Astrocyte (in vitro differentiated cells and primary cell): ENCODE results near the gene CMYA5. TPM values are rescaled to one million over a fixed set of nuclear protein-coding genes. Genes with fewer than 3 reads are reported as not detected.
"Not testable (repeated sequence)": the region's sequence is repeated elsewhere in the genome, so short reads cannot be mapped to it uniquely, and the experiment has no call there.

Source experiments
- DNase-seq: peaks from one replicate; pipeline ENCODE4 v3.0.0-alpha.2; 2010; ENCODE audit warnings: low read depth
- FAIRE-seq: peaks from 2 replicates; lab custom pipeline; 2011; peaks lifted over from hg19 to GRCh38; lab: Jason Lieb, UNC
- H2AFZ ChIP-seq: 2 replicates; pipeline ENCODE4 v1.6.0; 2012; ENCODE audit warnings: low read depth, low read length, inconsistent platforms
- H3K27ac ChIP-seq: 2 replicates; pipeline ENCODE4 v1.5.1; 2011; ENCODE audit warnings: low read depth, low read length, inconsistent platforms
- H3K27me3 ChIP-seq: 2 replicates; pipeline ENCODE4 v1.6.0; 2011; ENCODE audit warnings: low read length, inconsistent platforms; ENCODE audit not compliant: insufficient read depth
- H3K36me3 ChIP-seq: 2 replicates; pipeline ENCODE4 v1.5.1; 2011; ENCODE audit warnings: low read length, inconsistent platforms; ENCODE audit not compliant: insufficient read depth
- H3K4me1 ChIP-seq: 2 replicates; pipeline ENCODE4 v1.5.1; 2011; ENCODE audit warnings: low read length, inconsistent platforms; ENCODE audit not compliant: insufficient read depth
- H3K4me2 ChIP-seq: 2 replicates; pipeline ENCODE4 v1.6.0; 2012; ENCODE audit warnings: low read length, inconsistent platforms
- H3K4me3 ChIP-seq: 2 replicates; pipeline ENCODE4 v1.5.1; 2011; ENCODE audit warnings: low read depth, mild to moderate bottlenecking, low read length, inconsistent platforms; ENCODE audit not compliant: insufficient read depth
- H3K79me2 ChIP-seq: 2 replicates; pipeline ENCODE4 v1.6.0; 2012; ENCODE audit warnings: mild to moderate bottlenecking, low read length, inconsistent platforms; ENCODE audit not compliant: insufficient read depth
- H3K9ac ChIP-seq: 2 replicates; pipeline ENCODE4 v1.6.0; 2012; ENCODE audit warnings: mild to moderate bottlenecking, low read length, inconsistent platforms
- H3K9me3 ChIP-seq: 2 replicates; pipeline ENCODE4 v1.5.1; 2012; ENCODE audit warnings: low read depth, mild to moderate bottlenecking, low read length, inconsistent platforms; ENCODE audit not compliant: insufficient read depth
- H4K20me1 ChIP-seq: 2 replicates; pipeline ENCODE4 v1.6.0; 2012; ENCODE audit warnings: low read length, inconsistent platforms; ENCODE audit not compliant: insufficient read depth
- H3K27ac Mint-ChIP-seq: one replicate; pipeline ENCODE4 v1.8.0; 2021; ENCODE audit warnings: mild to moderate bottlenecking, mixed read lengths; ENCODE audit not compliant: unreplicated experiment
- H3K27me3 Mint-ChIP-seq: one replicate; pipeline ENCODE4 v1.8.0; 2021; ENCODE audit warnings: low read depth, mixed read lengths; ENCODE audit not compliant: unreplicated experiment
- H3K36me3 Mint-ChIP-seq: one replicate; pipeline ENCODE4 v1.8.0; 2021; ENCODE audit warnings: low read depth, mixed read lengths; ENCODE audit not compliant: unreplicated experiment
- H3K4me1 Mint-ChIP-seq: one replicate; pipeline ENCODE4 v1.8.0; 2021; ENCODE audit warnings: low read depth, mixed read lengths; ENCODE audit not compliant: unreplicated experiment
- H3K4me3 Mint-ChIP-seq: one replicate; pipeline ENCODE4 v1.8.0; 2021; ENCODE audit warnings: mild to moderate bottlenecking, moderate library complexity, mixed read lengths; ENCODE audit not compliant: unreplicated experiment
- H3K9me3 Mint-ChIP-seq: one replicate; pipeline ENCODE4 v1.8.0; 2021; ENCODE audit warnings: mild to moderate bottlenecking, mixed read lengths; ENCODE audit not compliant: unreplicated experiment
- EZH2 ChIP-seq: IDR thresholded peaks from 2 replicates; pipeline ENCODE4 v1.6.1; 2012; ENCODE audit warnings: mild to moderate bottlenecking, low read length, inconsistent platforms; ENCODE audit not compliant: insufficient read depth
- total RNA-seq: library from RNA; stranded (reverse); gene quantifications from 2 replicates; pipeline ENCODE4 v1.2.1, GENCODE V29; 2021
- TF ChIP-seq, protein P1 (sequence below): IDR thresholded peaks from 2 replicates; pipeline ENCODE4 v1.5.1; 2011; ENCODE audit warnings: low read depth, mild to moderate bottlenecking, inconsistent platforms, low read length, moderate library complexity; ENCODE audit not compliant: insufficient read depth

Gene CMYA5
- total RNA-seq, 1 donor from 2014 or later = 1.2 TPM

DNA sequence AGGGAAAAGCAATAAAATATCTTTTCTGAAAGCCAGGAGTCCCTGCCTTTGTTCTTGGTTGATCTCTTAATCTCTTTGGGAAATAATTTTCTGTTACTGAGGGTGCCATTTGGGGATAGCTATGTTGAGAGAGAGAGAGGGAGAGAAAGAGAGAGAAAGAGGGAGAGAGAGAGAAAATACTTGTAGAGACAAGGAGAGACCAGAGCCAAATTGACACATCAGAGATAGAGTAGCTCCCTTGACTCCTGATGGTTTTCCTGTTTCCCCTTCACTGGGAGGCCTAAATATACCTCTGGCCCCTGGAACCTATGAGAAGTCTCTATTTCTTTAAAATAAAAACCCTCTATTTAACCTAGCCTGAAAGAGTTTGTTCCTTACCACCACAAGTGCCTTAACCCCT is 14.9 kb downstream of the CMYA5 start:
- H3K4me1 Mint-ChIP-seq = no peaks in the 10 kb centered on the region
- FAIRE-seq = no peak

DNA sequence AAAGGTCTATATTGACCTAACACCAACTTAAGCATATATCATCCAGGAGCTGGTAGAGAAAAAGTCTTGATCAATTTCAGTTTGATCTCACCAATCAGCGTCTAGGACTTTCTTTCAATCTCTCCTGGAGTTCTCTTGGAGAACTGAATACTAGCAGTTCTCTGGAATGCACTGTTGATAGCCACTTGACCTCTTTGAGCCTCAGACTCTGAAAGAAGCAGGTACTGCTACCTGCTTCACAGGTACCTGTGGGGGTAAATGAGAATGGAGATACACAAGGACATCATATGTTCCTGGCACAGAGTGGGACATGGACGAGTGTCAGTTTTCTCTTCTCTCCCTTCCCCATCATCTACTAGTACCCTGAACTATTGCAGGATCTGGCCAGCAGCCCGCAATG is 16.0 kb downstream of the CMYA5 start:
- Mint-ChIP-seq H3K27me3 (no peaks in the 10 kb centered on the region), H3K9me3 (no peaks in the 10 kb centered on the region), H3K4me1 (no peaks in the 10 kb centered on the region), H3K36me3 (peaks cover 6% of the 10 kb centered on the region), H3K4me3 (no peak overlapping the region), H3K27ac (no peak overlapping the region)
- H3K9me3 ChIP-seq = no peaks in the 10 kb centered on the region
- FAIRE-seq (no peak), DNase-seq (no peak)
- no peak overlapping the region for H3K4me3 ChIP-seq
- no peaks in the 10 kb centered on the region for H3K27me3 ChIP-seq
- no peaks in the 10 kb centered on the region for H3K4me1 ChIP-seq
- no peak overlapping the region for H3K27ac ChIP-seq
- H3K9ac ChIP-seq = no peak overlapping the region
- no peaks in the 10 kb centered on the region for H3K79me2 ChIP-seq
- H2AFZ ChIP-seq = no peak overlapping the region
- H3K36me3 ChIP-seq = no peaks in the 10 kb centered on the region
- no peak overlapping the region for H3K4me2 ChIP-seq
- no peaks in the 10 kb centered on the region for H4K20me1 ChIP-seq
- TF ChIP-seq, protein P1, sequence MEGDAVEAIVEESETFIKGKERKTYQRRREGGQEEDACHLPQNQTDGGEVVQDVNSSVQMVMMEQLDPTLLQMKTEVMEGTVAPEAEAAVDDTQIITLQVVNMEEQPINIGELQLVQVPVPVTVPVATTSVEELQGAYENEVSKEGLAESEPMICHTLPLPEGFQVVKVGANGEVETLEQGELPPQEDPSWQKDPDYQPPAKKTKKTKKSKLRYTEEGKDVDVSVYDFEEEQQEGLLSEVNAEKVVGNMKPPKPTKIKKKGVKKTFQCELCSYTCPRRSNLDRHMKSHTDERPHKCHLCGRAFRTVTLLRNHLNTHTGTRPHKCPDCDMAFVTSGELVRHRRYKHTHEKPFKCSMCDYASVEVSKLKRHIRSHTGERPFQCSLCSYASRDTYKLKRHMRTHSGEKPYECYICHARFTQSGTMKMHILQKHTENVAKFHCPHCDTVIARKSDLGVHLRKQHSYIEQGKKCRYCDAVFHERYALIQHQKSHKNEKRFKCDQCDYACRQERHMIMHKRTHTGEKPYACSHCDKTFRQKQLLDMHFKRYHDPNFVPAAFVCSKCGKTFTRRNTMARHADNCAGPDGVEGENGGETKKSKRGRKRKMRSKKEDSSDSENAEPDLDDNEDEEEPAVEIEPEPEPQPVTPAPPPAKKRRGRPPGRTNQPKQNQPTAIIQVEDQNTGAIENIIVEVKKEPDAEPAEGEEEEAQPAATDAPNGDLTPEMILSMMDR = no peak

More for the DNA sequence above, 14.9 kb downstream of the CMYA5 start:
- DNase-seq = no peak
- Histone ChIP-seq H2AFZ (no peak overlapping the region), H3K4me2 (no peak overlapping the region), H4K20me1 (no peaks in the 10 kb centered on the region), H3K9me3 (no peaks in the 10 kb centered on the region), H3K4me1 (no peaks in the 10 kb centered on the region), H3K4me3 (no peak overlapping the region), H3K9ac (no peak overlapping the region), H3K27me3 (no peaks in the 10 kb centered on the region), H3K79me2 (no peaks in the 10 kb centered on the region), H3K36me3 (no peaks in the 10 kb centered on the region), H3K27ac (no peak overlapping the region)
- H3K36me3 Mint-ChIP-seq = peaks cover 6% of the 10 kb centered on the region
- no peak overlapping the region for H3K27ac Mint-ChIP-seq
- no peak for TF ChIP-seq EZH2
- TF ChIP-seq, protein P1 = no peak
- no peaks in the 10 kb centered on the region for H3K9me3 Mint-ChIP-seq
- H3K4me3 Mint-ChIP-seq = no peak overlapping the region
- no peaks in the 10 kb centered on the region for H3K27me3 Mint-ChIP-seq

DNA sequence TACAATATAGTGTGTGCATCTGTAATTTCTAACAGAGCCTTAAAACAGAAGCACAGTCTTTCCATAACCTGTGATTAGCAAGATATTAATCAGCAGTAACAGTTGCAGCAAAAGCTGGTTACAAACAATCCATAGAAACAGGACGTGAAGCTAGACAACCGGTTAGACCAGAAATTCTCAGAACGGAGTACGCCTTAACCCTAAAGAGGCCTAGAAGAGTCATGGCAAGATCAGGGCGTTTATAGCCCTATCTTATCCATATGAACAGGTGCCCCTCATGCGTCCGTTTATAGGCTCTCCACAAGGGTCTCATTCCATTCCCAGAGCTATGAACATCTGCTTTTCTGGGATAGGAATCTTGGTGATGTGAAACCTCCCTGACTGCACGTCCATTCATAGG is 16.7 kb downstream of the CMYA5 start:
- H2AFZ ChIP-seq, H3K27me3 ChIP-seq, H3K9me3 ChIP-seq, H3K9me3 Mint-ChIP-seq, H3K4me2 ChIP-seq, H3K27ac Mint-ChIP-seq, H3K4me1 ChIP-seq, H3K9ac ChIP-seq, H3K4me1 Mint-ChIP-seq, H3K79me2 ChIP-seq, H3K27me3 Mint-ChIP-seq, H3K27ac ChIP-seq, H3K4me3 ChIP-seq, H3K36me3 Mint-ChIP-seq, H3K36me3 ChIP-seq, H3K4me3 Mint-ChIP-seq, DNase-seq, FAIRE-seq, H4K20me1 ChIP-seq: not testable (repeated sequence)
